Muscle of leg (tissue), 11 donors: ENCODE data around the gene SLC12A5. TPM values are rescaled to one million over a fixed set of nuclear protein-coding genes. Genes with fewer than 3 reads are reported as not detected.

Source experiments
- DNase-seq: peaks from one replicate; pipeline ENCODE4 v3.0.0; 2013
- H3K27ac ChIP-seq: one replicate; pipeline ENCODE4 v1.5.1; 2013; ENCODE audit warnings: mild to moderate bottlenecking, low read length, control low read depth
- H3K27me3 ChIP-seq: one replicate; pipeline ENCODE4 v1.6.1; 2013; ENCODE audit warnings: low read length; ENCODE audit not compliant: control insufficient read depth, insufficient read depth
- H3K36me3 ChIP-seq: one replicate; pipeline ENCODE4 v1.6.1; 2013; ENCODE audit warnings: low read length; ENCODE audit not compliant: control insufficient read depth, insufficient read depth
- H3K4me1 ChIP-seq: one replicate; pipeline ENCODE4 v1.6.1; 2013; ENCODE audit warnings: low read length; ENCODE audit not compliant: control insufficient read depth, insufficient read depth
- H3K4me3 ChIP-seq: one replicate; pipeline ENCODE4 v1.5.1; 2013; ENCODE audit warnings: low read length, control low read depth
- H3K9me3 ChIP-seq: replicated peaks from 2 replicates; pipeline ENCODE4 v1.6.1; 2013; ENCODE audit warnings: low read depth, low read length; ENCODE audit not compliant: control insufficient read depth
- WGBS: methylation state at CpG from one replicate; pipeline ENCODE4 v1.1.5; 2013; ENCODE audit warnings: missing lambda C conversion rate; ENCODE audit not compliant: insufficient coverage; 5-methylcytosine and 5-hydroxymethylcytosine counted together
- polyA plus RNA-seq, 8 donors: library from polyadenylated mRNA; unstranded; fragments of 120-200 nt; gene quantifications; one replicate each; pipeline versions ENCODE4 v1.2.1 to v1.2.3, GENCODE V29; 2013; ENCODE audit warnings: inconsistent platforms in 1 of 8, low replicate concordance in 1 of 8; ENCODE audit not compliant: insufficient read length in 8 of 8, insufficient read depth in 1 of 8
- total RNA-seq: library from RNA; stranded (reverse); fragments of 120-200 nt; gene quantifications from one replicate; pipeline ENCODE4 v1.2.4, GENCODE V29; 2013

The SLC12A5 gene
- total and polyA plus RNA-seq, 9 donors: 0.13 to 2.3 (median 1.3) TPM

GRCh38 chr20:46051556-46052308, 22.7 kb downstream of the SLC12A5 start:
- Histone ChIP-seq H3K9me3 (no peaks in the 10 kb centered on the region), H3K36me3 (no peaks in the 10 kb centered on the region), H3K27ac (no peak overlapping the region), H3K4me3 (no peak overlapping the region), H3K4me1 (no peaks in the 10 kb centered on the region), H3K27me3 (peaks cover 8% of the 10 kb centered on the region)
- WGBS: 48% methylated on average over 11 of the region's 19 CpGs
- no peak for DNase-seq

- DNase-seq: no peak
- whole genome bisulfite sequencing: 82% methylated on average over 7 of the region's 8 CpGs
- H3K4me1 ChIP-seq: peaks cover 13% of the 10 kb centered on the region
- H3K9me3 ChIP-seq: no peaks in the 10 kb centered on the region
- H3K4me3 ChIP-seq: no peak overlapping the region
- no peak overlapping the region for H3K27ac ChIP-seq
- no peaks in the 10 kb centered on the region for H3K36me3 ChIP-seq
- peaks cover 20% of the 10 kb centered on the region for H3K27me3 ChIP-seq
Observed at GRCh38 chr20:46053416-46053815, 24.4 kb downstream of the SLC12A5 start.

GRCh38 chr20:46054606-46055005, 25.6 kb downstream of the SLC12A5 start:
- WGBS: 56% methylated on average over 5 of the region's 6 CpGs
- DNase-seq: no peak
- Histone ChIP-seq H3K4me3 (no peak overlapping the region), H3K27me3 (peaks cover 30% of the 10 kb centered on the region), H3K9me3 (no peaks in the 10 kb centered on the region), H3K27ac (no peak overlapping the region), H3K4me1 (peaks cover 23% of the 10 kb centered on the region), H3K36me3 (peaks cover 2% of the 10 kb centered on the region)

- H3K4me1 ChIP-seq: peaks cover 23% of the 10 kb centered on the region
- 13% methylated on average over 1 of the region's 1 CpG for WGBS
- no peak overlapping the region for H3K4me3 ChIP-seq
- peaks cover 2% of the 10 kb centered on the region for H3K36me3 ChIP-seq
- no peaks in the 10 kb centered on the region for H3K9me3 ChIP-seq
- H3K27ac ChIP-seq: no peak overlapping the region
- H3K27me3 ChIP-seq: peaks cover 30% of the 10 kb centered on the region
- DNase-seq: no peak
Observed at GRCh38 chr20:46055269-46055668, 26.3 kb downstream of the SLC12A5 start.

- peaks cover 25% of the 10 kb centered on the region for H3K4me1 ChIP-seq
- no peak overlapping the region for H3K27ac ChIP-seq
- no peaks in the 10 kb centered on the region for H3K9me3 ChIP-seq
- WGBS: 67% methylated on average over 10 of the region's 15 CpGs
- H3K36me3 ChIP-seq: peaks cover 10% of the 10 kb centered on the region
- no peak overlapping the region for H3K4me3 ChIP-seq
- no peak for DNase-seq
- H3K27me3 ChIP-seq: peaks cover 30% of the 10 kb centered on the region
Observed at GRCh38 chr20:46056027-46056833, 27.2 kb downstream of the SLC12A5 start.

- WGBS: 9% methylated on average over 63 of the region's 65 CpGs
Observed at GRCh38 chr20:46056970-46057855, 28.2 kb downstream of the SLC12A5 start.

GRCh38 chr20:46057856-46058598, 29.0 kb downstream of the SLC12A5 start:
- no peaks in the 10 kb centered on the region for H3K9me3 ChIP-seq
- H3K27me3 ChIP-seq: peaks cover 30% of the 10 kb centered on the region
- peaks cover 28% of the 10 kb centered on the region for H3K36me3 ChIP-seq
- peaks cover 28% of the 10 kb centered on the region for H3K4me1 ChIP-seq
- peak overlapping the region; percentile 19 for H3K4me3 ChIP-seq
- WGBS: 0% methylated on average over 55 of the region's 66 CpGs
- H3K27ac ChIP-seq: no peak overlapping the region
- DNase-seq: peak; percentile 59

More at GRCh38 chr20:46056970-46057855, 28.2 kb downstream of the SLC12A5 start:
- no peak overlapping the region for H3K27ac ChIP-seq
- H3K27me3 ChIP-seq: peaks cover 30% of the 10 kb centered on the region
- H3K36me3 ChIP-seq: peaks cover 19% of the 10 kb centered on the region
- H3K9me3 ChIP-seq: no peaks in the 10 kb centered on the region
- H3K4me3 ChIP-seq: no peak overlapping the region
- DNase-seq: peak; percentile 79
- peaks cover 28% of the 10 kb centered on the region for H3K4me1 ChIP-seq

GRCh38 chr20:46058599-46059281, 29.7 kb downstream of the SLC12A5 start:
- H3K9me3 ChIP-seq: no peaks in the 10 kb centered on the region
- peak; percentile 6 for DNase-seq
- peaks cover 28% of the 10 kb centered on the region for H3K4me1 ChIP-seq
- peak overlapping the region; percentile 19 for H3K4me3 ChIP-seq
- no peak overlapping the region for H3K27ac ChIP-seq
- H3K36me3 ChIP-seq: peaks cover 35% of the 10 kb centered on the region
- 8% methylated on average over 31 of the region's 35 CpGs for WGBS
- H3K27me3 ChIP-seq: peaks cover 30% of the 10 kb centered on the region

GRCh38 chr20:46060301-46060881, 31.4 kb downstream of the SLC12A5 start:
- H3K4me3 ChIP-seq: no peak overlapping the region
- DNase-seq: peak; percentile 68
- peaks cover 28% of the 10 kb centered on the region for H3K4me1 ChIP-seq
- H3K9me3 ChIP-seq: no peaks in the 10 kb centered on the region
- peak overlapping the region; percentile 54 for H3K27ac ChIP-seq
- peaks cover 51% of the 10 kb centered on the region for H3K36me3 ChIP-seq
- peaks cover 30% of the 10 kb centered on the region for H3K27me3 ChIP-seq
- WGBS: 80% methylated on average over 1 of the region's 2 CpGs
